Stimulated activated CD8-positive, alpha-beta memory T cell treated with anti-CD3 and anti-CD28 coated beads, Interleukin-15, amount 100 ng/mL, for 1 hour (primary cell): ENCODE measurements around the gene ERC1.
"Not testable (repeated sequence)": the region's sequence is repeated elsewhere in the genome, so short reads cannot be mapped to it uniquely, and the experiment has no call there.

Source experiments
- DNase-seq: peaks from one replicate; pipeline ENCODE4 v3.0.0-alpha.2; 2020; ENCODE audit warnings: low read depth

ERC1 gene

GRCh38 chr12:1030779-1031178 is 39.8 kb downstream of the ERC1 start:
- DNase-seq, result no peak

GRCh38 chr12:1034243-1034642 is 43.2 kb downstream of the ERC1 start:
- DNase-seq, result no peak

GRCh38 chr12:1034751-1035457 is 43.9 kb downstream of the ERC1 start:
- DNase-seq, result no peak

GRCh38 chr12:1041478-1041877 is 50.5 kb downstream of the ERC1 start:
- DNase-seq, result no peak

GRCh38 chr12:1044199-1044598 is 53.2 kb downstream of the ERC1 start:
- DNase-seq, result no peak

GRCh38 chr12:1044696-1045095 is 53.7 kb downstream of the ERC1 start:
- DNase-seq, result no peak

GRCh38 chr12:1046727-1047126 is 55.7 kb downstream of the ERC1 start:
- no peak for DNase-seq

- no peak for DNase-seq
Measured at GRCh38 chr12:1047898-1048660, 57.1 kb downstream of the ERC1 start.

- no peak for DNase-seq
Measured at GRCh38 chr12:1050059-1050707, 59.2 kb downstream of the ERC1 start.

- DNase-seq, result not testable (repeated sequence)
Measured at GRCh38 chr12:1051672-1052071, 60.6 kb downstream of the ERC1 start.

GRCh38 chr12:1053690-1054089 is 62.7 kb downstream of the ERC1 start:
- no peak for DNase-seq

- no peak for DNase-seq
Measured at GRCh38 chr12:1054117-1054870, 63.3 kb downstream of the ERC1 start.

GRCh38 chr12:1056390-1056789 is 65.4 kb downstream of the ERC1 start:
- DNase-seq, result no peak

- no peak for DNase-seq
Measured at GRCh38 chr12:1058423-1058822, 67.4 kb downstream of the ERC1 start.

GRCh38 chr12:1059162-1059561 is 68.1 kb downstream of the ERC1 start:
- no peak for DNase-seq

- no peak for DNase-seq
Measured at GRCh38 chr12:1063852-1064251, 72.8 kb downstream of the ERC1 start.

GRCh38 chr12:1064317-1064716 is 73.3 kb downstream of the ERC1 start:
- no peak for DNase-seq

- no peak for DNase-seq
Measured at GRCh38 chr12:1065629-1066028, 74.6 kb downstream of the ERC1 start.

- DNase-seq, result no peak
Measured at GRCh38 chr12:1069846-1070245, 78.8 kb downstream of the ERC1 start.

- no peak for DNase-seq
Measured at GRCh38 chr12:1071182-1071581, 80.2 kb downstream of the ERC1 start.

GRCh38 chr12:1073652-1074051 is 82.6 kb downstream of the ERC1 start:
- DNase-seq, result no peak

- no peak for DNase-seq
Measured at GRCh38 chr12:1077036-1077803, 86.2 kb downstream of the ERC1 start.
